G401.6 (cell line): ENCODE measurements around the gene ZFP36.
A peak's percentile ranks its signal among the peaks of the same experiment; 100 is the strongest.

Experiments
- FAIRE-seq: peaks from 2 replicates; lab custom pipeline; 2012; peaks lifted over from hg19 to GRCh38; lab: Jason Lieb, UNC

ZFP36 gene

DNA sequence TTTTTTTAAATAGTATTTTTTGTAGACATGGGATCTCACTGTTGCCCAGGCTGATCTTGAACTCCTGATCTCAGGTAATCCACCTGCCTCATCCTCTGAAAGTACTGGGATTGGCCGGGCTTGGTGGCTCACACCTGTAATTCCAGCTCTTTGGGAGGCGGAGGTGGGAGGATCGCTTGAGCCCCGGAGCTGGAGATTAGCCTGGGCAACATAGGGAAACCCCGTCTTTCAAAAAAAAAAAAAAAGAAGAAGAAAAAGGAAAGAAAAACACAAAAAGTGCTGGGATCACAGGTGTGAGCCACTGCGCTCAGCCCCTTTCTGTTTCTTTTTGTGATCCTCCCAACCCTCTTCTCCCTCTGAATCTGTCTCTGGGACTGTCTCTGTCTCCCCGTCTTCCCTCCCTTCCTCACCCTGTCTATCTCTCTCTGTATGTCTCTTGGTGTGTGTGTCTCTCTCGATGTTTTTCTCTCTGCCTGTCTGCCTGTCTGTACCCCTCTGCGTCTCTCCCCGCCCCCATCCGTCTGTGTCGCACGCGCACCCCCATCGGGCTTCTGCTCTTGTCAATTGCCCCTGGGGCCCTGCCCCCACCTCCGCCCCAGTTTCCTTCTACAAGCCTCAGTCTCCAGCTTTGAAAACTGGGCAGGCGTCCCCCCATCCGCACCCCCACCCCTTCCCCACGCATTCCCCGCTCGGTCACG lies 540 bp upstream of the ZFP36 start:
- FAIRE-seq, result no peak

DNA sequence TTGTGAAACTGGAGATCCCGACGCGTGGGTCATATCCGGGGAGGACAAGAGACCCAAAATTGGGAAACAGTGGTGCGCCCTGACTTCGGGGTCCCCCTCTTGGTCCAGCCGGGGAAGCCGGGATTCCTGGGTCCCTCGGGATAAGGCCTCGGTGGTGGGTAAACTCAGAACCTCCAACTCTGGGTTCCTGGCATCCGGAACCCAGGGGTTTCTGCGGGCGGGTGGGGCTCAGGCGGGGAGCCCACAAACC lies 688 bp downstream of the ZFP36 start:
- no peak for FAIRE-seq

DNA sequence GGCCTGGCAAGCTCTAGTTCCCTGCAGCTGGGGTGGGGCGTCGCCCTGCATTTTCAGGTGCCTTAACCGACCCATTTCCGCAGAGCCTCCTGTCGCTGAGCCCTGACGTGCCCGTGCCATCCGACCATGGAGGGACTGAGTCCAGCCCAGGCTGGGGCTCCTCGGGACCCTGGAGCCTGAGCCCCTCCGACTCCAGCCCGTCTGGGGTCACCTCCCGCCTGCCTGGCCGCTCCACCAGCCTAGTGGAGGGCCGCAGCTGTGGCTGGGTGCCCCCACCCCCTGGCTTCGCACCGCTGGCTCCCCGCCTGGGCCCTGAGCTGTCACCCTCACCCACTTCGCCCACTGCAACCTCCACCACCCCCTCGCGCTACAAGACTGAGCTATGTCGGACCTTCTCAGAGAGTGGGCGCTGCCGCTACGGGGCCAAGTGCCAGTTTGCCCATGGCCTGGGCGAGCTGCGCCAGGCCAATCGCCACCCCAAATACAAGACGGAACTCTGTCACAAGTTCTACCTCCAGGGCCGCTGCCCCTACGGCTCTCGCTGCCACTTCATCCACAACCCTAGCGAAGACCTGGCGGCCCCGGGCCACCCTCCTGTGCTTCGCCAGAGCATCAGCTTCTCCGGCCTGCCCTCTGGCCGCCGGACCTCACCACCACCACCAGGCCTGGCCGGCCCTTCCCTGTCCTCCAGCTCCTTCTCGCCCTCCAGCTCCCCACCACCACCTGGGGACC lies 1.2 kb downstream of the ZFP36 start:
- no peak for FAIRE-seq

DNA sequence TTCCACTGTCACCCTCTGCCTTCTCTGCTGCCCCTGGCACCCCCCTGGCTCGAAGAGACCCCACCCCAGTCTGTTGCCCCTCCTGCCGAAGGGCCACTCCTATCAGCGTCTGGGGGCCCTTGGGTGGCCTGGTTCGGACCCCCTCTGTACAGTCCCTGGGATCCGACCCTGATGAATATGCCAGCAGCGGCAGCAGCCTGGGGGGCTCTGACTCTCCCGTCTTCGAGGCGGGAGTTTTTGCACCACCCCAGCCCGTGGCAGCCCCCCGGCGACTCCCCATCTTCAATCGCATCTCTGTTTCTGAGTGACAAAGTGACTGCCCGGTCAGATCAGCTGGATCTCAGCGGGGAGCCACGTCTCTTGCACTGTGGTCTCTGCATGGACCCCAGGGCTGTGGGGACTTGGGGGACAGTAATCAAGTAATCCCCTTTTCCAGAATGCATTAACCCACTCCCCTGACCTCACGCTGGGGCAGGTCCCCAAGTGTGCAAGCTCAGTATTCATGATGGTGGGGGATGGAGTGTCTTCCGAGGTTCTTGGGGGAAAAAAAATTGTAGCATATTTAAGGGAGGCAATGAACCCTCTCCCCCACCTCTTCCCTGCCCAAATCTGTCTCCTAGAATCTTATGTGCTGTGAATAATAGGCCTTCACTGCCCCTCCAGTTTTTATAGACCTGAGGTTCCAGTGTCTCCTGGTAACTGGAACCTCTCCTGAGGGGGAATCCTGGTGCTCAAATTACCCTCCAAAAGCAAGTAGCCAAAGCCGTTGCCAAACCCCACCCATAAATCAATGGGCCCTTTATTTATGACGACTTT lies 2.0 kb downstream of the ZFP36 start:
- no peak for FAIRE-seq

DNA sequence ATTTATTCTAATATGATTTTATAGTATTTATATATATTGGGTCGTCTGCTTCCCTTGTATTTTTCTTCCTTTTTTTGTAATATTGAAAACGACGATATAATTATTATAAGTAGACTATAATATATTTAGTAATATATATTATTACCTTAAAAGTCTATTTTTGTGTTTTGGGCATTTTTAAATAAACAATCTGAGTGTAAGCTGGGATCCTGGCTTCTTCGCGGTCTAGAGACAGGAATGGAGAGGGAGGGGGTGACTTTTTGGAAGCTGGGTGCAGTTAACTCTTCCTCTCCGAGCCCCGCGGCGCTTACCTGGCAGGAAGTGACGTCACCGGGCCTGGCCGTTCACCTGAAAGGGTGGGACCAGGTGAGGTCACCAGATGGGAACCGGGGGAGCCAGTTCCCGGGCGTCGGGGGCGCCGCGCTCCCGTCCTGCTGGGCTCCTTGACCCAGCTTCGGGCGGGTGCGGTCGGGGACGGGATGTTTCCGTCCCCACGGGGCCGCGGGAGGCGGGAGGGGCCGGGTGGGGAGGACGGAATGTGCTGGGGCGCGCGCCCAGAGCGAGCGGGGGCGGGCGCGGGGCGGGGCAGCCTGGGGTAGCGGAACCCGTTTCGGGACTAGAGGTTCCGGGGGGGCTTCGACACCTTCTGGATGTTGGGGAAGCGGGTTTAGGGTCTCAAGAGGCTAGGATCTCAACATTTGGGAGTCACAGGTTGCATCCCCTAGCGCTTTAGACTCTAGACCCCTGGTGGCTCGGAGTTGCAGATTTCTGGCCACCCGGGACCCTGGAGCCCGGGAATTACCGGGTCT lies 2.8 kb downstream of the ZFP36 start:
- peak; percentile 60 for FAIRE-seq

DNA sequence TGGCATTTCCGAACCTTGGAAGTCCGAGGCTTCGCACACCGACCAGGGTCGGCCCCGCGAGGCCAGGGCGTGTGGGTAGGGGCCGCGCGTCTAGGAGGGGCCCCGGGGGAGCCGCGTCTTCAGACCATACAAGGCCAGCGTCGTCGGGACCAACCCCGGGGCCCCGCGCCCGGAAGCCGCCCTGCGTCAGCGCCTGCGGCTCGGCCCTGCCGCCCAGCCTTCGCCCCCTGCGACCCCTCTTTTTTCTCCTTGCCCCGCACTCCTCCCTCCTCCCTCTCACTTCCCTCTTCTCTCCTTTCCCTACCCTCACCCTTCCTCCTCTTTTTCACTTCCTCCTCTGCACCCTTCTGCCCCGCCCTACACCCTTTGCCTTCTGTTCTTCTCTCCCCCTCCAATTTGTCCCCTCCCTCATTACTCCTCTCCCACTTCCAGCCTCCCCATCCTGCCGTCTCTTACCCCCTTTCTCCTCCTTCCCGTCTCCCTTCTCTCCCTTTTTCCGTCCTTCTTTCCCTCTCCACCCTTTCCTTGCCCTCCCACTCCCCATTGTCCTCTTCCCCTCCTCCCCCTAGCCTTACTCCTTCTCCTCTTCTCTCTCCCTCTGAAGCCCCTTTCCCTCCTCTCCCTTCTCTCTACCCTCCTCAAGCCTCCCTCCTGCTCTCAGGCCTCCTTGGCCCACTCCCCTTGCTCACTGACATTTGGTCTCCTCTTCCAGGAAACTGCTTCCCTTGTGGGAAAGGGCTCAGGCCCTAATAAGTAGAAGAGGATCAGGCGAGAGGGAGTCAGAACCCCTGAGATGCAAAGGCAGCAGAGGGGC lies 3.6 kb downstream of the ZFP36 start:
- no peak for FAIRE-seq

DNA sequence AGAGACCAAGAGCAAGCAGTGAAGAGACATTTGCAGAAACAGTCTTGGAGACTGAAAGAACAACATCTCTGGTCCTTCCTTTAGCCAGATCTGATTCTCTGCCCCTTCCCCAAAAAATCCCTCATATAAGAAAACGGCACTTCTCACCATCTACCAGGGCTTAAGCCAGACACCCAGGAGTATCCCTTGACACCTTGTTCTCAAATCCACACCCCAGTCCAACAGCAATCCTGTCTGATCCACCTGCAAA lies 4.1 kb downstream of the ZFP36 start:
- FAIRE-seq, result no peak

DNA sequence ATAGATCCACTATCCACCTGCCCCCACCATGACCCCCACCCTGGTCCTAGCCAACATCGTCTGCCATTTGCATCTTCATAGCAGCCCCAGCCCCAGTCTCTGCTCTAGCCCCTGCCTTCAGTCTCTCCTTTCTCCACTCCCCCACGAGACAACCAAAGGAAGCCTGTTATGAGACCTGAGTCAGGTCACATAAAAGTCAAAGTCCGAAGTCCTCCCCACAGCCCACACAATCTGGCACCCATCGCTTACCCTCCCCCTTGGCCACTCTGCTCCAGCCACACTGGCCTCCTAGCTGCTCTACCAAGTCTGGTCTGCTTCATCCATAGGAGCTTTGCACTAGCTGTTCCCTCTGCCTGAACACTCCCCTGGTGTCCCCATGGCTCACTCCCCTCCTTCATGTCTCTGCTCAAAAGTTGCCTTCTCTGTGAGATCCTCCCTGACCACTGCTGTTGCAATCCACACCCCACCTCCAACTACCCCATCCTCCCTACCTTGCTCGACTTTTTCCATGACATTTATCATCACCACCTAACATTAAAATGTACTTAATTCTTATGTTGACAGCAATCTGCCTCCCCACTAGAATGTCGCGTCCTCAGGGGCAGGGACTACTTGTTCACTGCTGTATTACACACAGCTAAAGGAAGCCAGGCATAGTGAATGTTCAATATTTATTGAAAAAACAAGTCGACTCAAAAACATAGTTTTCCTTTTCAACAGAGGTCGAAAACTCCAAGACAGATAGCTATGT lies 4.6 kb downstream of the ZFP36 start:
- no peak for FAIRE-seq

DNA sequence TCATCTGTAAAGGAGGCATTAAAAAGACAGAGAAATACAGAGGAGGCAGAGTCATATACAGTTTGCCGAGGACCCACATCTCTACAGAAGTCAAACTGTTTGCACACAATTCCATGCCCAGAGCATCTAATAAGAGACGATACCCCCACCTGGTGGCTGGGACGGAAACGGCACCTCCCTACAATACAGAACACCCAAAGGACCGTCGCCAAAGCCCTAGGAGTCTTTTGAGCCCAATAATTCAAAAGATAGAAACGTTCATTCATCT lies 5.1 kb downstream of the ZFP36 start:
- FAIRE-seq, result no peak

DNA sequence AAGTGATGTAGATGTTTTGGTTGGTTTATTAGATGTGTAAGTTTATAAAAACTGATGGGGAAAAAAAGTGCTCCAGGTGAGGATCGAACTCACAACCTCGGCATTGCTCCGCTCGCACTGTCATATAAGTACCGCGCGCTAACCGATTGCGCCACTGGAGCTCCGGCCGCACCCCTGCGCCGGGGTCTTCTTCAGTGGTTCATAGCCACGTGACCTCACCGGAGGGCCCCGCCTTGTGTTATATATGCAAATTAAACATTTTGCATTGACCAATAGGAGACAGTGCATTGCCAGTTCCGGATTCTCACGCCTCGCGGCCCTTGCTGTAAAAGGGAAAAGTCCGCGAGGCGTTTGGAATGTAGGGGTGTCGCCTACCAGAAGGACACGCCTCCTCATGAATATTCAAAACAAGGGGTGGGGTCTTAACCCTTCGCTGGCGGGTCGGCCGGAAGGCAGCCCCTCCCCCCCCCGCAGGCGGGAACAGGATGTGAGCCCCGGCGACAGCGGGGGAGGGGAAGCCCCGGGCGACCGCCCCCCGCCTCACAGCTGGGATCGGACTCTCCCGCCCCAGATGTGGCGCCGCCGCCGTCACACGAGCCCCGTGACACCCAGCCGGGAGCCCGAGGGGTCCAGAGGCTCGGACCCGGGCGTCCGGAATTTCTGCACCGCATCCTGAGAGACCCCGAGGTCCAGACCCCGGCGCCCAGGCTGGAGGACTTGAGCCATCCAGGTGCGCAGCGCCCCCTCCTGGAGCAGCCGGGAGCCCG lies 5.6 kb downstream of the ZFP36 start, which contains the start of gene PLEKHG2:
TSS of gene PLEKHG2 (plus strand) at position 570 of the 767 bp plus-strand sequence. CDS start 1,418 bp downstream, outside the sequence.
- peak; percentile 99 for FAIRE-seq

DNA sequence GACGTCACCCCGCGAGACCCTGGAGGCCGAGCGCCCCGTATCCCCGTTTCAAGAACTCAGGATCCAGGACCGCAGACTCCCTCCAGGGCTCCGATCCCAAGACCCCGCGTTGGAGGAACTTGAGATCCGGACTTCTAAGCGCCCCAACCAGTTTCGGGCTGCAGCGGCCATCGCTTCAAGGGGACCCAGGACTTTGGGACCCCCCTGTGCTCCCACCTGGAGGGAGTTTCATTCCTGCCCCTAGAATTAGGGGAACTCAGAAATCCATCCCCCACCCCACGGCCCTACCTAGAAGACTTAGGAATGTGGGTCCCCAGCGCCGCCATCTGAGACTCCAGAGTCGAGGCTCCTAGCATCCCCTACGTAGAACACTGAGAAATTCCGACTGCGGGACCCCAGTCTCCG lies 6.2 kb downstream of the ZFP36 start:
- FAIRE-seq, result no peak

DNA sequence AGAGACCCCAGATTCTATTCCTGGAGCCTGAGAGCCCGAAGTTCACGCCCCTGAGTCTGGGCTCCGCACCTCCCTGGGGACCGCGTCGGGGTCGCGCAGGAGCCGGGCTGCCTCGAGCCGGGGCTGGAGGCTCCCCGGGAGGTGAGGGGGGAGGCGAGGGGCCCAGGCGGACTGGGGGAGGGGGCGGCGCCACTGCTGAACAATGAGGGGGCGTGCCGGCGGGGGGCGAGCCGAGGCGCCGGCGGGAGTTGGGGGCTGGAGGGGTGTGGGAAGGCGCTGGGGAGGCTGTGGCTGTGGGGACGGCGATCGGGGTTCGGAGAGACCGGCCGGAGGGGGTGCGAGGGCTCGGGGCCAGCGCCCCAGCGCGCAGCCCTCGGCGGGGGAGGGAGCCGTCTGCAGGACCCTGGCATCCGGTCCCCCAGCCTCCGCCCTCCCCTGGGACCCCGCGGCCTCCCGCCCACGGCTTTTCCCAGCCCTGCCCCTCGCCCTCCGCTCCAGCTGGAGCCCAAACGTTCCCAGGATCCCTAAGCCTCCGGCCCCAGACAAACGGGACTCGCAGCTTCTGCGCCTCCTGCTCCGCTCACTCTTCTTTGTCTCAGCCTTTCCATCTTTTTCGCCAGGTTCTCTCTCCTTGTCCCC lies 6.7 kb downstream of the ZFP36 start:
- FAIRE-seq, result no peak

DNA sequence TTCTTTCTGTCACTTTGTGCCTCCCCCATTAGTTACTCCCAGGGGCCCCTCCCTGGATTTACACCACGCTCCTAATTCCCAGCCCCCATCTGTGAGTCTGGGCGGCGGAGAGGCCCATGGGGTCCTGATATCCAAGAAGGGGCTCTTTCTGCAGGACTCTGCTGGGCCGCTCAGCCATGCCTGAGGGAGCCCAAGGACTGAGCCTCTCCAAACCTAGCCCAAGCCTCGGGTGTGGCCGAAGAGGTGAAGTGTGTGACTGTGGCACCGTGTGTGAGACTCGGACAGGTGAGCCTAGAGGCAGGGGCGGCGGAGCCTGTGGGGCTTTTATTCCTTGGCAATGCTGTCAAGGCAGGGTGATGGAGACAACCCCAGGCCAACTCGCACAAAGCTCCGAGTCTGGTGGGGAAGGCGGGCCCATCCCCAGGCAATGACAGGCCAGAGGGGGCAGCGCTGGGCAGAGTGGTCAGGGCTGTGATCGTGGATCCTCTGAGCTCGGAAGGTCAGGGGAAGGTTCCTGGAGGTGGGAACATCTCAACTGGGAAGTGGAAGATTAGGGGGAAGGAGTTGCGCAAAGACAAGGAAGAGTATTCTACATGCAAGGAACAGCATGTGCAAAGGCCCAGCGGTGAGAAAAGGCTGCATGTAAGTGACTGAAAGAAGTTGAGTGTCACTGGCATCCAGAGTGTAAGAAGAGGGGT lies 7.4 kb downstream of the ZFP36 start:
- FAIRE-seq, result no peak

DNA sequence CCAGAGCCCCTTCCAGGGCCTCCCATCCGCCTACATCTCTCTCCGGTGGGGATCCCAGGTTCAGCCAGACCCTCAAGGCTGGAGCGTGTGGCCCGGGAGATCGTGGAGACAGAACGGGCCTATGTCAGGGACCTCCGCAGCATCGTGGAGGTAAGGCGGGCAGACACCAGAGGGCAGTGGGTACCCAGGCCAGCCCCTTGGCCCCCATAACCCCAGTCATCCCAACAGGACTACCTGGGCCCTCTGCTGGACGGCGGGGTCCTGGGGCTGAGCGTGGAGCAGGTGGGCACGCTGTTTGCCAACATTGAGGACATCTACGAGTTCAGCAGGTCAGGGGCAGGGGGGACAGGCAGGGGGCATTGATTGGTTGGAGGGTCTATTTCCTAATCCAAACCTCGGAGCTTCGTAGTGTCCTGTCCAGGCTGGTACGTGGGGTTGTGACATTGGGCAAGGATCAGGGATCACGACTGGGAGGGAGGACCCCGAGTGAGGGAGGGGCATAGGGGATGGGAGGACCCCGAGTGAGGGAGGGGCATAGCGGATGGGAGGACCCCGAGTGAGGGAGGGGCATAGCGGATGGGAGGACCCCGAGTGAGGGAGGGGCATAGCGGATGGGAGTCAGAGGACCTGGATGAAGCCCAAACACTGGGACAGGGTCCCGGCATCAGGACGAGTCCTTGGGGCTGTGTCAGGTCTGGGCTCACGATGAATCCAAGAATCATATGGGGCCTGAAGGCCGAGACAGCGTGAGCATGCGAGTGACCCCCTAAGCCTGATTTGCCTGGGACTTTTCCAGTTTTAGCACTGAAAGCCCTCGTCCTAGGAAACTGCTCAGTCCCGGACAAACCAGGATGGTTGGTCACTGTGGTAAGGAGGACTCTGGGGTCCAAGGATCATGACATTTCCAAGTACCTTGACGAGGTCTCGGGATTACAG lies 8.7 kb downstream of the ZFP36 start:
- no peak for FAIRE-seq

DNA sequence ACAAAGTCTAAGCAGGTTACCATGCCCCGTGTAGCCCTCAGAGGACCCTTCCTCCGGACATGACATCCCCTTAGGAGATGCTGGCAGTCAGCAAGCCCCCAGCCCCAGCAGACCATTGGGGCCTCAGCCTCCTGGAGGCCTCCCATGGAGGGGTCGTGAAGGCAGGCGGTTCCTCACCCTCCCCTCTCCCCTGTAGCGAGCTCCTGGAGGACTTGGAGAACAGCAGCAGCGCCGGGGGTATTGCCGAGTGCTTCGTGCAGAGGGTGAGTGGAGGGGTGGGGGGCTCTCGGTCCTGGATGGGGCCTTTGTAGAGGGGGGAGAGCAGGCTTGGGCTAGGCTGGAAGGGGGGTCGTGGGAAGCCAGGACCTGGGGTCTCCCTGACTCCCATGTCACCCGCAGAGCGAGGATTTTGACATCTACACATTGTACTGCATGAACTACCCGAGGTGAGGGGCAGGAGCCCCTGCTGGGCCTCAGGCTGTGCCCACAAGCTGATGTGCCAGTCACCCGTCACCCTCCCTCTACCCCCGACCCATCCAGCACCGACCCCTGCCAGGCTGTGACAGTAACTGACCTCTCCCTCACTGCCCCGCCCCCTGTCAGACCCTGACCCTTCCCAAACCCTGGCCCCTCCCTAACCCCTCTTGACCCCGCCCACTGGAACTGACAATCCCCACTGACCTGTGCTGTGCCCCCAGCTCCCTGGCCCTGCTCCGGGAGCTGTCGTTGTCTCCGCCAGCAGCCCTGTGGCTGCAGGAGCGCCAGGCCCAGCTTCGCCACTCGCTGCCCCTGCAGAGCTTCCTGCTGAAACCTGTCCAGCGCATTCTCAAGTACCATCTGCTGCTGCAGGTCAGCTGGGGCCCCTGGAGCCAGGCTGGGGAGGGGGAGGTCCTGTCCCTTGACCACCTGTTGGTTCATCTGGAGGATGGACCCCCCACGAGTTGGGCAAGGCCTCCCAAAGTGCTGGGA lies 9.8 kb downstream of the ZFP36 start:
- no peak for FAIRE-seq

DNA sequence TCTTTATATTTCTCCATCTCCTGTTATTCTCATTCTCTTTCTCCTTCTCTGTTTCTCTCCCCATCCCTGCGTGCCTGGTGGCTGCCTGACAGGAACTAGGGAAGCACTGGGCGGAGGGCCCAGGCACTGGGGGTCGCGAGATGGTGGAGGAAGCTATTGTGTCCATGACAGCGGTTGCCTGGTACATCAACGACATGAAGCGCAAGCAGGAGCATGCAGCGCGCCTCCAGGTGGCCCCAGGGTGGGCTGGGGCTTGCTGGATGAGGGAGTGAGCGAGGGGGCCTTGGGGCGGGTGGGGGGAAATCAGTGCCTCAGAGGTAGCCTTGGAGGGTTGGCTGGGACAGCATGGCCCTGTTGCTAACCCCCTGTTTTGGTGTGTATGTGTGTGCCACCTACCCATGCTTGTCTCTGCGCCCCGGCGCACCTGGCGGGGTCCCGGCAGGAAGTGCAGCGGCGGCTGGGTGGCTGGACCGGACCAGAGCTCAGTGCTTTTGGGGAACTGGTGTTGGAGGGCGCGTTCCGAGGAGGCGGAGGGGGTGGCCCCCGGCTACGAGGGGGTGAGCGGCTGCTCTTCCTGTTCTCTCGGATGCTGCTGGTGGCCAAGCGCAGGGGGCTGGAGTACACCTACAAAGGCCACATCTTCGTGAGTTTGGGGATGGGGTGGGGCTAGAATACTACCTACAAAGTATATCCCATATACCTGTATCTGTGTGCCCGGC lies 11.0 kb downstream of the ZFP36 start:
- FAIRE-seq, result no peak

DNA sequence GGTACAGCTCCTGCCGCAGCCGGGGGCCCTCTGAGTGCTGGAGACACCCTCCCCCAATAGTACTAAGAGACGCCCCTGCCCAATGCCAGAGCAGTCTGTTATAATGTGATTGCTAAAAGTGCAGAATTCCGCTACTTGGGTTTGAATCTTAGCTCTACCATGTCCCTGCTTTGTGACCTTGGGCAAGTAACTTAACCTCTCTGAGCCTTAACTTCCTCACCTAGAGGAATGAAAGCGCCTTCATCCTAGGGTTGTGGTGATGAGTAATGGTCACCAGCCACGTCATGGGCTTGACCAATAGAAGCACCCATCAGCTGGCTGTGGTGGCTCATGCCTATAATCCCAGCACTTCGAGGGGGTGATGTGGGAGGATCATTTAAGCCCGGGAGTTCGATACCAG lies 12.4 kb downstream of the ZFP36 start:
- no peak for FAIRE-seq
